Smooth muscle cell of trachea (primary cell): Measurements from ENCODE around the gene USP22. TPM values are rescaled to one million over a fixed set of nuclear protein-coding genes. Genes with fewer than 3 reads are reported as not detected.

Source experiments
- total RNA-seq: library from RNA; depleted of rRNA; stranded (reverse); fragments of >200 nt; gene quantifications from 2 replicates; pipeline ENCODE4 v1.2.1, GENCODE V29; 2014

Gene USP22
- total RNA-seq, result 286 and 368 TPM in 2 replicates

DNA sequence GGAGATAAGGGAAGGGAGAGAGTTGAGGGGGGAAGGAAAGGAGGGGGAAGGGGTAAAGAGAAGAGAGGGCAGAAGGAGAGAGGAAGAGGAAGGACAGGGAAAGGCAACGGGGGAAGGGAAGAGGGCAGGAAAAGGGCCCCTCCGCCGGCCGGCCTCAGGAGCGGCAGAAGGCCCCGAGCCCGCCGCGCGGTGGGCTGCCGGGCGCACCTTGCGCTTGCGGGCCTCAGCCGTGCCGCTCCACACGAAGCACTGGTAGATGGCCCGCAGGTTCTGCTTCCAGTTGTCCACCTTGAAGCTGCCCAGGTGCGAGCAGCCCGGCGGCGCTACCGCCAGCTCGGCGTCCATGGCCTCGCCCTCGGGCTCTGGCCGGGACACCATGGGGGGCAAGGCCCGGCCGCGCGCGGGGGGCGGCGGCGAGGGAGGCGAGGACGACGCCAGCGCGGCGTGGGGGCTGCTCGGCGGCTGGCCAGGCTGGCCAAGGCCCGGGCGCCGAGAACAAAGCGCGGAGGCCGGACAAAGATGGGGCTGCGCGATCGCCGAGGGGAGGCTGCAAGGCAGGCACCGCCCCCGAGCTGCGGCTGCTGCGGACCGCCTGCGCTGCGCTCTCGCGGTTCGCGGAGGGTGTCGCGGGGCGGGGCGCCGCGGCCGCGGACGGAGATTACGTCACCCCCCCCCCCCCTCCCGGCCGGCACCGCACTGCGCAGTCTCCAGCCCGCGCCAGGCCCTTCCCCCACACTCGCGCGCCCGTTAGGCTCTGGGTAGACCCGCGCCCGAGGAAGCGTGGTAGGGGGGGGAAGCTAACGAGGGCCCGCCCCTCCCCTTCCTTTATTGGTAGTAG lies at the start of gene USP22:
Gene USP22, minus strand, starts transcription at position 554 of the 838 bp plus-strand sequence. Its CDS starts 176 bp downstream, at position 378.

Other genes starting within 250 kb of the USP22 start
- gene DHRS7B, start 84.0 kb upstream of the USP22 start, total RNA-seq, result 15.4 TPM in 2 replicates
- gene TMEM11, start 171.2 kb upstream of the USP22 start, total RNA-seq, result 20.4 and 25.1 TPM in 2 replicates
- gene NATD1, start 210.4 kb upstream of the USP22 start, total RNA-seq, result 3.8 and 9.4 TPM in 2 replicates
- gene MAP2K3, start 241.7 kb upstream of the USP22 start, total RNA-seq, result 37.4 and 41.5 TPM in 2 replicates